Liver (tissue), 9 donors: ENCODE data around the gene HIVEP3. TPM values are rescaled to one million over a fixed set of nuclear protein-coding genes. Genes with fewer than 3 reads are reported as not detected.

Source experiments
- DNase-seq: peaks from one replicate; pipeline ENCODE4 v3.0.0-alpha.2; 2017; ENCODE audit warnings: low spot score
- H3K27ac ChIP-seq, 2 donors: one replicate each; pipeline ENCODE4 v1.7.0; 2013; ENCODE audit warnings: inconsistent platforms in 2 of 2, low read length in 2 of 2, control low read depth in 1 of 2, low read depth in 1 of 2, mild to moderate bottlenecking in 1 of 2
- H3K27me3 ChIP-seq, 4 donors: one replicate each; pipeline versions ENCODE4 v1.6.1 to v1.7.0; 2013; ENCODE audit warnings: low read length in 3 of 4, inconsistent platforms in 1 of 4, mild to moderate bottlenecking in 1 of 4, moderate library complexity in 1 of 4; ENCODE audit not compliant: control insufficient read depth in 4 of 4, insufficient read depth in 4 of 4
- H3K36me3 ChIP-seq, 4 donors: one replicate each; pipeline versions ENCODE4 v1.6.1 to v1.7.0; 2013; ENCODE audit warnings: low read length in 3 of 4, mild to moderate bottlenecking in 3 of 4, low read depth in 1 of 4, moderate library complexity in 1 of 4; ENCODE audit not compliant: control insufficient read depth in 4 of 4, insufficient read depth in 3 of 4
- H3K4me1 ChIP-seq, 4 donors: one replicate each; pipeline versions ENCODE4 v1.6.1 to v1.7.0; 2013; ENCODE audit warnings: low read length in 3 of 4, mild to moderate bottlenecking in 3 of 4, moderate library complexity in 1 of 4; ENCODE audit not compliant: control insufficient read depth in 4 of 4, insufficient read depth in 4 of 4
- H3K4me3 ChIP-seq, 3 donors: one replicate each; pipeline versions ENCODE4 v1.6.1 to v1.7.0; 2013; ENCODE audit warnings: low read length in 3 of 3, control low read depth in 1 of 3, low read depth in 1 of 3, mild to moderate bottlenecking in 1 of 3
- H3K9ac ChIP-seq, 2 donors: one replicate each; pipeline ENCODE4 v1.7.0; 2013; ENCODE audit warnings: low read length in 2 of 2, mild to moderate bottlenecking in 2 of 2, moderate library complexity in 2 of 2, control low read depth in 1 of 2, low read depth in 1 of 2
- H3K9me3 ChIP-seq, 4 donors: one replicate each; pipeline versions ENCODE4 v1.6.1 to v1.7.0; 2013; ENCODE audit warnings: low read length in 3 of 4; ENCODE audit not compliant: control insufficient read depth in 4 of 4
- ATF3 ChIP-seq: IDR thresholded peaks from 2 replicates; pipeline ENCODE4 v1.6.1; 2016; ENCODE audit warnings: antibody characterized with exemption
- EGR1 ChIP-seq, 2 donors: IDR thresholded peaks; 2 replicates each; pipeline ENCODE4 v1.6.1; 2016 to 2018; ENCODE audit warnings: antibody characterized with exemption in 2 of 2, low read depth in 2 of 2
- FOXA1 ChIP-seq: IDR thresholded peaks from 2 replicates; pipeline ENCODE4 v1.6.1; 2016; ENCODE audit warnings: antibody characterized with exemption
- FOXA2 ChIP-seq: IDR thresholded peaks from 2 replicates; pipeline ENCODE4 v1.6.1; 2016; ENCODE audit warnings: antibody characterized with exemption
- GABPA ChIP-seq, 2 donors: IDR thresholded peaks in 1 of 2; conservative IDR thresholded peaks in 1 of 2; 2 replicates each; pipeline ENCODE4 v1.6.1; 2016; ENCODE audit warnings: antibody characterized with exemption in 2 of 2, mild to moderate bottlenecking in 1 of 2, moderate library complexity in 1 of 2
- HNF4A ChIP-seq, 2 donors: conservative IDR thresholded peaks; 2 replicates each; pipeline ENCODE4 v1.6.1; 2016; ENCODE audit warnings: antibody characterized with exemption in 2 of 2, mild to moderate bottlenecking in 2 of 2
- HNF4G ChIP-seq: IDR thresholded peaks from 2 replicates; pipeline ENCODE4 v1.6.1; 2016; ENCODE audit warnings: antibody characterized with exemption
- JUND ChIP-seq, 2 donors: IDR thresholded peaks; 2 replicates each; pipeline ENCODE4 v1.6.1; 2016; ENCODE audit warnings: antibody characterized with exemption in 2 of 2
- MAX ChIP-seq: IDR thresholded peaks from 2 replicates; pipeline ENCODE4 v1.6.1; 2016; ENCODE audit warnings: antibody characterized with exemption
- NR2F2 ChIP-seq: IDR thresholded peaks from 2 replicates; pipeline ENCODE4 v1.6.1; 2016; ENCODE audit warnings: antibody characterized with exemption
- RAD21 ChIP-seq, 2 donors: IDR thresholded peaks; 2 replicates each; pipeline ENCODE4 v1.6.1; 2016; ENCODE audit warnings: antibody characterized with exemption in 2 of 2, mild to moderate bottlenecking in 2 of 2
- REST ChIP-seq: IDR thresholded peaks from 2 replicates; pipeline ENCODE4 v1.6.1; 2016; ENCODE audit warnings: antibody characterized with exemption, mild to moderate bottlenecking
- RXRA ChIP-seq, 2 donors: IDR thresholded peaks; 2 replicates each; pipeline ENCODE4 v1.6.1; 2017 to 2018; ENCODE audit warnings: antibody characterized with exemption in 2 of 2, mild to moderate bottlenecking in 1 of 2
- SP1 ChIP-seq: IDR thresholded peaks from 2 replicates; pipeline ENCODE4 v1.6.1; 2018; ENCODE audit warnings: antibody characterized with exemption, mild to moderate bottlenecking
- TAF1 ChIP-seq: conservative IDR thresholded peaks from 2 replicates; pipeline ENCODE4 v1.6.1; 2016; ENCODE audit warnings: antibody characterized with exemption, mild to moderate bottlenecking
- YY1 ChIP-seq: IDR thresholded peaks from 2 replicates; pipeline ENCODE4 v1.6.1; 2016; ENCODE audit warnings: antibody characterized with exemption, mild to moderate bottlenecking
- ZBTB33 ChIP-seq: IDR thresholded peaks from 2 replicates; pipeline ENCODE4 v1.6.1; 2016; ENCODE audit warnings: antibody characterized with exemption
- WGBS: extraction: QIAGEN DNeasy Blood & Tissue Kit; methylation state at CpG from one replicate; pipeline ENCODE4 v1.1.7; 2013; 5-methylcytosine and 5-hydroxymethylcytosine counted together
- polyA plus RNA-seq, 2 donors: library from polyadenylated mRNA; stranded (reverse) in 1 of 2; unstranded in 1 of 2; fragments of 200-250 nt in 1 of 2; fragments of >200 nt in 1 of 2; fragmentation: Nextera tagmentation in 1 of 2; extraction: Ambion mirVana in 1 of 2; gene quantifications; one replicate each; pipeline versions ENCODE4 v1.2.1 to v1.2.3, GENCODE V29; 2013 to 2015
- total RNA-seq, 2 donors: library from RNA; depleted of rRNA; stranded (reverse); fragments of >200 nt; gene quantifications; one replicate each; pipeline ENCODE4 v1.2.3, GENCODE V29; 2014
- TF ChIP-seq, protein P1 (sequence below): fragments of 150-350 bp; IDR thresholded peaks from 2 replicates; pipeline ENCODE4 v1.5.1; 2017; ENCODE audit warnings: improper control_type of control experiment, low read depth, low read length; ENCODE audit not compliant: missing input control
- donor health status: healthy.
- donor health status: healthy.
- donor health status: healthy.
- donor health status: healthy.
- donor health status: healthy.

HIVEP3 gene
- total and polyA plus RNA-seq, 4 donors = 0.93 to 1.6 (median 1.4) TPM

DNA sequence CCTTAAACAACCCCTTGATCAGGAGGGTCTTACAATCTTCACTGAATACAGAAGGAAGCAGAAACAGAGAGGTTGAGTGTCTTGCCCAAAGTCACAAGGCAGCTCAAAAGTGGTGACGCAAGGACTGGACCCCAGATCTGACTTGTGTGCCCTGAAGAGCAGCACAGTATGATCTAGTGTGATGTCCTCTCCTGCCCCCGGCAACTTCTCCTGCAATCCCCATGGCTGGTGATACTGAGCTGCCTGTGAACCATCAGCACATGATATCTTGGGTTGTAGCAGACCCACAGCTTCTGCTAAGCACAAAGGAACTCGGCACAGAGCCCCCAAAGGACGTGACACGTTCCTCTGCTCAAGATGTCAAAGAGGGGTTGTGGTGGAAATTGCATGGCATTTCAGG is 383.0 kb downstream of the HIVEP3 start:
- 89% methylated on average over 5 of the region's 5 CpGs for whole genome bisulfite sequencing
- Histone ChIP-seq H3K36me3 (no peaks in the 10 kb centered on the region), H3K9me3 (no peaks in the 10 kb centered on the region), H3K27ac (no peak overlapping the region), H3K9ac (no peak overlapping the region), H3K4me3 (no peak overlapping the region), H3K4me1 (no peaks in the 10 kb centered on the region), H3K27me3 (no peaks in the 10 kb centered on the region)
- TF ChIP-seq GABPA (IDR thresholded peaks at IDR 0.05 in 1 of 2, conservative IDR thresholded peaks at IDR 0.05 in 1 of 2) (no peak), REST (no peak), YY1 (no peak), EGR1 (IDR thresholded peaks at IDR 0.05; ENCODE audit: low read depth in 2 of 2) (no peak)
- DNase-seq = no peak

GRCh38 chr1:41535276-41535675 is 383.4 kb downstream of the HIVEP3 start:
- no peak overlapping the region for H3K4me3 ChIP-seq
- H3K36me3 ChIP-seq = no peaks in the 10 kb centered on the region
- no peak overlapping the region for H3K27ac ChIP-seq
- no peak for TF ChIP-seq ATF3
- TF ChIP-seq TAF1 = no peak
- TF ChIP-seq HNF4G = no peak
- TF ChIP-seq HNF4A (conservative IDR thresholded peaks at IDR 0.05) = no peak
- TF ChIP-seq SP1 = no peak
- H3K27me3 ChIP-seq = no peaks in the 10 kb centered on the region
- H3K9me3 ChIP-seq = no peaks in the 10 kb centered on the region
- H3K9ac ChIP-seq = no peak overlapping the region
- no peak for DNase-seq
- H3K4me1 ChIP-seq = no peaks in the 10 kb centered on the region
- 95% methylated on average over 6 of the region's 6 CpGs for WGBS

DNA sequence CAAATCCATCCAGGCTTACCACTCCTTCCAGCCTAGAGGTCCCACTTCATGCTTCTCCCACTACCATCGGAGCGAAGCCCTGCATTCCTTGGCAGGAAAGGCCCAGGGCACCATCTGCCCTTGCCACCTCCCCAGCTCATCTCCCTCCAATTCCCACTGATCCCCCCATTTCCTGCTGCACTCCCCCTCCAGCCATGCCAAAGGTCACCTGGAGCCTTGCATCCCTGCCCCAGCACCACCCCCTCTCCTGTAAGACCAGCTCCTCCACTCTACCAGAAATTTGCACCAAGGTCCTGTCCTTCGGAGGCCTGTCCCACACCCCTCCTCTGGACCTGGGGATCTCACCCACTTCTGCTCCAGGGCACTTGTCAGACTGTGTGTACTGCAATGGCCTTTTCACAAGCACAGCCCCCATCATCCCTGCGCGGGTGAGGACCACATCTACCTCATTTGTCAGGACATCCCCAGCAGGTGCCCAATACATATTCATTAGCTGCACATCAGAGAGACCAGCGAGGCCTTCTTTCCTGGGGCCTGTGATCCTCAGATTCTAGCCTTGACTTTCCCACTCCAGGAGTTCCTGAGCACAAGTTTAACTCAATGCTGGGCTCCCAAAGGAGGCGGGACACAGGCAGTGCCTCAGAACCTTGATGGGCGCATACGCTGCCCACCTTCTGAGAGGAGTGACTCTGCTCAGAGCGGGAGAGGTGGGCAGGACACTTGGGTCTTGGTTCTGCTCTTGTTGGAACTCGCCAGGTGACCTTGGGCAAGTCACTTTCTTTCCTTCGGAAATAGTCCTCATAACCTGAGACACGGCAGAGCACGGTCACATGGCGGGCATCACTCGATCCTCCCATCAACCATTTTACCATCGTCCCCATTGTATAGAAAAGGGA is 384.3 kb downstream of the HIVEP3 start:
- Histone ChIP-seq H3K27ac (no peak overlapping the region), H3K9ac (no peak overlapping the region), H3K27me3 (no peaks in the 10 kb centered on the region), H3K4me3 (no peak overlapping the region), H3K36me3 (no peaks in the 10 kb centered on the region), H3K9me3 (no peaks in the 10 kb centered on the region), H3K4me1 (no peaks in the 10 kb centered on the region)
- WGBS = 90% methylated on average over 17 of the region's 17 CpGs
- no peak for DNase-seq
- TF ChIP-seq RXRA (IDR thresholded peaks at IDR 0.05) (no peak), MAX (no peak), HNF4A (conservative IDR thresholded peaks at IDR 0.05) (no peak), EGR1 (IDR thresholded peaks at IDR 0.05; ENCODE audit: low read depth in 2 of 2) (no peak), ATF3 (no peak), TAF1 (no peak), NR2F2 (no peak), ZBTB33 (no peak), FOXA2 (no peak), JUND (IDR thresholded peaks at IDR 0.05) (no peak), HNF4G (no peak), FOXA1 (no peak), GABPA (IDR thresholded peaks at IDR 0.05 in 1 of 2, conservative IDR thresholded peaks at IDR 0.05 in 1 of 2) (no peak), RAD21 (IDR thresholded peaks at IDR 0.05) (no peak), YY1 (no peak)
- TF ChIP-seq, protein P1, sequence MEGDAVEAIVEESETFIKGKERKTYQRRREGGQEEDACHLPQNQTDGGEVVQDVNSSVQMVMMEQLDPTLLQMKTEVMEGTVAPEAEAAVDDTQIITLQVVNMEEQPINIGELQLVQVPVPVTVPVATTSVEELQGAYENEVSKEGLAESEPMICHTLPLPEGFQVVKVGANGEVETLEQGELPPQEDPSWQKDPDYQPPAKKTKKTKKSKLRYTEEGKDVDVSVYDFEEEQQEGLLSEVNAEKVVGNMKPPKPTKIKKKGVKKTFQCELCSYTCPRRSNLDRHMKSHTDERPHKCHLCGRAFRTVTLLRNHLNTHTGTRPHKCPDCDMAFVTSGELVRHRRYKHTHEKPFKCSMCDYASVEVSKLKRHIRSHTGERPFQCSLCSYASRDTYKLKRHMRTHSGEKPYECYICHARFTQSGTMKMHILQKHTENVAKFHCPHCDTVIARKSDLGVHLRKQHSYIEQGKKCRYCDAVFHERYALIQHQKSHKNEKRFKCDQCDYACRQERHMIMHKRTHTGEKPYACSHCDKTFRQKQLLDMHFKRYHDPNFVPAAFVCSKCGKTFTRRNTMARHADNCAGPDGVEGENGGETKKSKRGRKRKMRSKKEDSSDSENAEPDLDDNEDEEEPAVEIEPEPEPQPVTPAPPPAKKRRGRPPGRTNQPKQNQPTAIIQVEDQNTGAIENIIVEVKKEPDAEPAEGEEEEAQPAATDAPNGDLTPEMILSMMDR = no peak
